Endothelial cell (in vitro differentiated cells): ENCODE data around the gene HLA-DPA1. TPM values are rescaled to one million over a fixed set of nuclear protein-coding genes. Genes with fewer than 3 reads are reported as not detected.

ENCODE experiments used
- DNase-seq: peaks from one replicate; pipeline ENCODE4 v3.0.0; 2021; ENCODE audit warnings: low spot score
- H3K27ac Mint-ChIP-seq: one replicate; pipeline ENCODE4 v1.8.0; 2021; ENCODE audit warnings: mixed read lengths, inconsistent platforms; ENCODE audit not compliant: unreplicated experiment
- H3K27me3 Mint-ChIP-seq: one replicate; pipeline ENCODE4 v1.8.0; 2021; ENCODE audit warnings: mild to moderate bottlenecking, moderate library complexity, mixed read lengths, inconsistent platforms; ENCODE audit not compliant: unreplicated experiment
- H3K36me3 Mint-ChIP-seq: one replicate; pipeline ENCODE4 v1.8.0; 2021; ENCODE audit warnings: mild to moderate bottlenecking, low read depth, mixed read lengths, inconsistent platforms; ENCODE audit not compliant: unreplicated experiment
- H3K4me1 Mint-ChIP-seq: one replicate; pipeline ENCODE4 v1.8.0; 2021; ENCODE audit warnings: mild to moderate bottlenecking, mixed read lengths, inconsistent platforms; ENCODE audit not compliant: unreplicated experiment
- H3K4me3 Mint-ChIP-seq: one replicate; pipeline ENCODE4 v1.8.0; 2021; ENCODE audit warnings: mild to moderate bottlenecking, mixed read lengths, inconsistent platforms; ENCODE audit not compliant: unreplicated experiment
- H3K9me3 Mint-ChIP-seq: one replicate; pipeline ENCODE4 v1.8.0; 2021; ENCODE audit warnings: mixed read lengths, inconsistent platforms; ENCODE audit not compliant: unreplicated experiment
- CTCF ChIP-seq: fragments of 200-600 bp; sonication (generic); IDR thresholded peaks from one replicate; pipeline ENCODE4 v1.5.0; 2021; ENCODE audit warnings: antibody characterized with exemption; ENCODE audit not compliant: unreplicated experiment
- total RNA-seq: library from RNA; stranded (reverse); fragmentation: NEBNext Ultra II Directional; extraction: Animal tissue kit (Norgen Biotek cat#: 25700); gene quantifications from one replicate; pipeline ENCODE4 v1.2.1, GENCODE V29; 2021; ENCODE audit not compliant: unreplicated experiment

The HLA-DPA1 gene
- total RNA-seq, 1 donor from 2014 or later: 8.5 TPM

GRCh38 chr6:33024521-33024920 is 48.9 kb downstream of the HLA-DPA1 start:
- Mint-ChIP-seq H3K27me3 (no peaks in the 10 kb centered on the region), H3K4me3 (no peak overlapping the region), H3K4me1 (peaks cover 22% of the 10 kb centered on the region), H3K9me3 (no peaks in the 10 kb centered on the region), H3K27ac (no peak overlapping the region), H3K36me3 (no peaks in the 10 kb centered on the region)
- DNase-seq: no peak
- no peak for TF ChIP-seq CTCF

GRCh38 chr6:33023536-33023935 is 49.9 kb downstream of the HLA-DPA1 start:
- no peak for TF ChIP-seq CTCF
- Mint-ChIP-seq H3K4me1 (peaks cover 22% of the 10 kb centered on the region), H3K27me3 (no peaks in the 10 kb centered on the region), H3K27ac (no peak overlapping the region), H3K36me3 (no peaks in the 10 kb centered on the region), H3K4me3 (no peak overlapping the region), H3K9me3 (no peaks in the 10 kb centered on the region)
- no peak for DNase-seq

- no peak for DNase-seq
- Mint-ChIP-seq H3K27me3 (no peaks in the 10 kb centered on the region), H3K4me1 (peaks cover 24% of the 10 kb centered on the region), H3K27ac (no peak overlapping the region), H3K9me3 (no peaks in the 10 kb centered on the region), H3K4me3 (no peak overlapping the region), H3K36me3 (no peaks in the 10 kb centered on the region)
- TF ChIP-seq CTCF: no peak
Observed at GRCh38 chr6:33021917-33022316, 51.5 kb downstream of the HLA-DPA1 start.

GRCh38 chr6:33019372-33019771 is 54.1 kb downstream of the HLA-DPA1 start:
- Mint-ChIP-seq H3K4me1 (peaks cover 24% of the 10 kb centered on the region), H3K9me3 (no peaks in the 10 kb centered on the region), H3K27ac (no peak overlapping the region), H3K36me3 (no peaks in the 10 kb centered on the region), H3K27me3 (no peaks in the 10 kb centered on the region), H3K4me3 (no peak overlapping the region)
- no peak for DNase-seq
- no peak for TF ChIP-seq CTCF

- Mint-ChIP-seq H3K4me1 (peaks cover 24% of the 10 kb centered on the region), H3K27ac (no peak overlapping the region), H3K36me3 (no peaks in the 10 kb centered on the region), H3K27me3 (no peaks in the 10 kb centered on the region), H3K4me3 (no peak overlapping the region), H3K9me3 (no peaks in the 10 kb centered on the region)
- DNase-seq: no peak
- no peak for TF ChIP-seq CTCF
Observed at GRCh38 chr6:33018904-33019303, 54.5 kb downstream of the HLA-DPA1 start.
